Measurements from ENCODE around the gene LRRC56. TPM values are rescaled to one million over a fixed set of nuclear protein-coding genes. Genes with fewer than 3 reads are reported as not detected.

LRRC56 gene
- total RNA-seq, 1 experiment from 2014 or later, result 3.4 TPM

DNA sequence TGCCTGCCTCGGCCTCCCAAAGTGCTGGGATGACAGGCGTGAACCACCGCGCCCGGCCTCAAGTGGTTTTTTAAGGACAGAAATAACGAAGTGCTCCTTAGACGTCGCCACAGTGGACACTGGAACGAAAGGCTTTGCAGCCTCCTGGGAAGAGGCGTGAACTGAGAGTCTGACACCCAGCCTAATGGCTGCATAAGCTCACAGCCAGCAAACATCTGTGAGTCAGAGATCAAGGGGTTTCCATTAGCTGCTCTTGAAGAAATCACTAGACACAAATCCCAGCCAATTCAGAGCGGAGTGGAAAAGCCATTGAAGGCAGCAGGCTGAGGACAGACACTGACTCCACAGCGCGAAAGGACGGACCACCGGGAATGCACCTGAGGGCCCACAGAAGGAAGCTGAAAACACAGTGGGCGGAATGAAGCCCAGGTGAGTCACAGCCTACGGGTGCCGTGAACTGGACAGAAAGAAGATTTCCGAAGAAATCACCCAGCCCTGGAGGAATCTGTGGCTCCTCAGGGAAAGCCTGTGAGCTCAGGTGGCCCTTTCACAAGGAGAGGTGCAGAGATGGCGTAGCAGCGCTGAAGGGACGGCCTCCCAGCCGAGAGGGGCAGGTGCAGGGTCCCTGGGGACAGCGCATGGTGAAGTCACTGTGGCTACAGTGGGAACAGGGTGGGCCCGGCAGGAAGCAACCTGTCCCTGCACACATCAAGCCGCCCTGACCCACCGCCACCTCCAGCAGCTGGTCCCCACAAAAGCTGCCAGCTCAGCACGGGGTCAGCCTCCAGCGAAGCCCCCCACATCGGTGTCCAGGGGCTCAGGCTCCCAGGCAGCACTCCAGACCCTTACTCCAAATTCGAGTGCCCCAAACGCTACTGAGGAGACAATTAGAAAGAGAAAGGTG, 11.6 kb downstream of the LRRC56 start:
- Mint-ChIP-seq H3K9me3 (no peaks in the 10 kb centered on the region; a peak in 1 of 5 replicates), H3K27me3 (ENCODE audit: low read depth) (peaks cover 6% of the 10 kb centered on the region), H3K4me1 (peaks cover 2 to 3% of the 10 kb centered on the region in 2 experiments; a peak in 2 of 4 replicates), H3K36me3 (ENCODE audit: insufficient read depth in 1 of 3, low read depth in 3 of 3) (no peaks in the 10 kb centered on the region), H3K4me3 (no peak overlapping the region), H3K27ac (no peak overlapping the region)
- no peak overlapping the region for H3K56ac ChIP-seq (ENCODE audit: insufficient read length, low read depth, low read length)
- no peak overlapping the region for H3K14ac ChIP-seq (ENCODE audit: insufficient read depth, low read length)
- TF ChIP-seq, protein P1, sequence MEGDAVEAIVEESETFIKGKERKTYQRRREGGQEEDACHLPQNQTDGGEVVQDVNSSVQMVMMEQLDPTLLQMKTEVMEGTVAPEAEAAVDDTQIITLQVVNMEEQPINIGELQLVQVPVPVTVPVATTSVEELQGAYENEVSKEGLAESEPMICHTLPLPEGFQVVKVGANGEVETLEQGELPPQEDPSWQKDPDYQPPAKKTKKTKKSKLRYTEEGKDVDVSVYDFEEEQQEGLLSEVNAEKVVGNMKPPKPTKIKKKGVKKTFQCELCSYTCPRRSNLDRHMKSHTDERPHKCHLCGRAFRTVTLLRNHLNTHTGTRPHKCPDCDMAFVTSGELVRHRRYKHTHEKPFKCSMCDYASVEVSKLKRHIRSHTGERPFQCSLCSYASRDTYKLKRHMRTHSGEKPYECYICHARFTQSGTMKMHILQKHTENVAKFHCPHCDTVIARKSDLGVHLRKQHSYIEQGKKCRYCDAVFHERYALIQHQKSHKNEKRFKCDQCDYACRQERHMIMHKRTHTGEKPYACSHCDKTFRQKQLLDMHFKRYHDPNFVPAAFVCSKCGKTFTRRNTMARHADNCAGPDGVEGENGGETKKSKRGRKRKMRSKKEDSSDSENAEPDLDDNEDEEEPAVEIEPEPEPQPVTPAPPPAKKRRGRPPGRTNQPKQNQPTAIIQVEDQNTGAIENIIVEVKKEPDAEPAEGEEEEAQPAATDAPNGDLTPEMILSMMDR (conservative IDR thresholded peaks at IDR 0.05), result no peak
- no peak overlapping the region for H3K4me2 ChIP-seq (ENCODE audit: insufficient read depth, insufficient read length, low read length)
- no peak for DNase-seq
- H2BK20ac ChIP-seq (ENCODE audit: low read depth, low read length, poor library complexity, severe bottlenecking), result no peak overlapping the region
- H3K18ac ChIP-seq (ENCODE audit: insufficient read length, low read depth, low read length), result no peak overlapping the region
- H2BK12ac ChIP-seq (ENCODE audit: insufficient read length, low read depth, low read length), result no peak overlapping the region
- no peaks in the 10 kb centered on the region for H4K20me1 ChIP-seq (ENCODE audit: control insufficient read depth, insufficient read depth, insufficient read length)
- no peak overlapping the region for H2BK120ac ChIP-seq (ENCODE audit: low read depth, low read length, poor library complexity, severe bottlenecking)
- no peak overlapping the region for H3K4ac ChIP-seq (ENCODE audit: low read depth, low read length)
- H4K91ac ChIP-seq (ENCODE audit: insufficient read length, low read depth, low read length), result no peak overlapping the region
- H2AK5ac ChIP-seq (ENCODE audit: insufficient read length, low read length), result no peak overlapping the region
- no peak overlapping the region for H3T11ph ChIP-seq (ENCODE audit: low read length)
- no peaks in the 10 kb centered on the region for H3K23me2 ChIP-seq (ENCODE audit: insufficient read length, low read depth, low read length, poor library complexity, severe bottlenecking)
- H3K23ac ChIP-seq (ENCODE audit: insufficient read length, low read depth, low read length), result no peak overlapping the region
- no CpG with 5 or more reads among the region's 32 CpGs for WGBS (ENCODE audit: extremely low coverage, insufficient read length, low lambda C conversion rate)
- no peak overlapping the region for H2BK15ac ChIP-seq (ENCODE audit: low read depth, low read length)
- no peak overlapping the region for H4K8ac ChIP-seq (replicated peaks; ENCODE audit: insufficient read length, low read depth, low read length)
- H3K27me3 ChIP-seq (ENCODE audit: insufficient read depth, low read length), result no peaks in the 10 kb centered on the region
- no peaks in the 10 kb centered on the region for H3K79me2 ChIP-seq (ENCODE audit: insufficient read depth, low read length)
- H3K9me3 ChIP-seq (ENCODE audit: control insufficient read depth, low read depth, low read length), result no peaks in the 10 kb centered on the region
- no peaks in the 10 kb centered on the region for H3K4me1 ChIP-seq (ENCODE audit: insufficient read depth, low read length)
- H3K9ac ChIP-seq (ENCODE audit: extremely low read depth, insufficient read length, low read length), result no peak overlapping the region
- no peak overlapping the region for H2BK5ac ChIP-seq (ENCODE audit: insufficient read length, low read length)
- no peak overlapping the region for H3K27ac ChIP-seq (ENCODE audit: insufficient read length, low read depth, low read length)
- no peak overlapping the region for H2AFZ ChIP-seq (ENCODE audit: low read length)
- H3K79me1 ChIP-seq (ENCODE audit: insufficient read depth, low read depth, low read length, poor library complexity, severe bottlenecking), result no peaks in the 10 kb centered on the region
- no peak overlapping the region for H4K5ac ChIP-seq (ENCODE audit: insufficient read length, low read depth, low read length)
